ENCODE measurements around the gene MTF1. TPM values are rescaled to one million over a fixed set of nuclear protein-coding genes. Genes with fewer than 3 reads are reported as not detected.

MTF1 gene
- total RNA-seq, 2 experiments from 2014 or later = 28.1 to 31.2 TPM

DNA sequence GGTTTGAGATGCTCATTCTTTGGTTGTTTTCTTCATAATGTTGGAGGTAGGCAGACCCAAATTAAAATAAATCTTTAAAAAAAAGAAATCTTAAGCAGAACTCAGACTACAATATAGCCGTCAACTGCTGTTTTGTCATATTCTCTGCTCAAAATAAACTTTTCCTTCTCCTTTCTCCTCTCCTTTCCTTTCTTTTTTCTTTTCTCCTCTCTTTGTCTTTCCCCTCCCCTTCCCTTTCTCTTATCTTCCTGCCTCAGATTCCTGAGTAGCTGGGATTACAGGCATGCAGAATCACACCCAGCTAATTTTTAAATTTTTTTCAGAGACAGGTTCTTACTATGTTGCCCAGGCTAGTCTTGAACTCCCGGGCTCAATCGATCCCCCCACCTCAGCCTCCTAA, 24.8 kb upstream of the MTF1 start:
- Histone ChIP-seq H3K4me3 (ENCODE audit: low read length) (no peak overlapping the region), H3K27me3 (ENCODE audit: control insufficient read depth in 1 of 2, insufficient read depth in 2 of 2, low read length in 2 of 2) (no peaks in the 10 kb centered on the region), H3K9me3 (ENCODE audit: control insufficient read depth in 1 of 2, insufficient read depth in 1 of 2, low read length in 2 of 2) (no peaks in the 10 kb centered on the region), H3K27ac (ENCODE audit: low read depth in 1 of 2, low read length in 2 of 2) (no peak overlapping the region), H3K4me1 (ENCODE audit: insufficient read depth, low read length) (peaks cover 9% of the 10 kb centered on the region), H3K36me3 (ENCODE audit: insufficient read depth, low read length) (peaks cover 84% of the 10 kb centered on the region)
- no peak for ATAC-seq (ENCODE audit: poor library complexity)
- DNase-seq = no peak
- Mint-ChIP-seq H3K4me1 (ENCODE audit: low read depth) (no peaks in the 10 kb centered on the region), H3K36me3 (ENCODE audit: low read depth) (peaks cover 89% of the 10 kb centered on the region), H3K27me3 (no peaks in the 10 kb centered on the region), H3K9me3 (no peaks in the 10 kb centered on the region), H3K4me3 (no peak overlapping the region), H3K27ac (no peak overlapping the region)
- POLR2A ChIA-PET = no interaction called here
- CTCF ChIA-PET = no interaction called here
- intact Hi-C loops (cut with DNase I, micrococcal nuclease) = loop anchor here in 1 of 2 experiments (10.0 kb wide), 1 partner anchor 961 kb away; no protein-coding TSS in a partner anchor
- TF ChIP-seq, protein P1, sequence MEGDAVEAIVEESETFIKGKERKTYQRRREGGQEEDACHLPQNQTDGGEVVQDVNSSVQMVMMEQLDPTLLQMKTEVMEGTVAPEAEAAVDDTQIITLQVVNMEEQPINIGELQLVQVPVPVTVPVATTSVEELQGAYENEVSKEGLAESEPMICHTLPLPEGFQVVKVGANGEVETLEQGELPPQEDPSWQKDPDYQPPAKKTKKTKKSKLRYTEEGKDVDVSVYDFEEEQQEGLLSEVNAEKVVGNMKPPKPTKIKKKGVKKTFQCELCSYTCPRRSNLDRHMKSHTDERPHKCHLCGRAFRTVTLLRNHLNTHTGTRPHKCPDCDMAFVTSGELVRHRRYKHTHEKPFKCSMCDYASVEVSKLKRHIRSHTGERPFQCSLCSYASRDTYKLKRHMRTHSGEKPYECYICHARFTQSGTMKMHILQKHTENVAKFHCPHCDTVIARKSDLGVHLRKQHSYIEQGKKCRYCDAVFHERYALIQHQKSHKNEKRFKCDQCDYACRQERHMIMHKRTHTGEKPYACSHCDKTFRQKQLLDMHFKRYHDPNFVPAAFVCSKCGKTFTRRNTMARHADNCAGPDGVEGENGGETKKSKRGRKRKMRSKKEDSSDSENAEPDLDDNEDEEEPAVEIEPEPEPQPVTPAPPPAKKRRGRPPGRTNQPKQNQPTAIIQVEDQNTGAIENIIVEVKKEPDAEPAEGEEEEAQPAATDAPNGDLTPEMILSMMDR (IDR thresholded peaks at IDR 0.05) = no peak

GRCh38 chr1:37883671-37884070, 24.3 kb upstream of the MTF1 start:
- peaks cover 86% of the 10 kb centered on the region for H3K36me3 Mint-ChIP-seq (ENCODE audit: low read depth)
- no peaks in the 10 kb centered on the region for H3K9me3 Mint-ChIP-seq
- Histone ChIP-seq H3K36me3 (ENCODE audit: insufficient read depth, low read length) (peaks cover 80% of the 10 kb centered on the region), H3K4me3 (ENCODE audit: low read length) (no peak overlapping the region), H3K9me3 (ENCODE audit: control insufficient read depth in 1 of 2, insufficient read depth in 1 of 2, low read length in 2 of 2) (no peaks in the 10 kb centered on the region), H3K27me3 (ENCODE audit: control insufficient read depth in 1 of 2, insufficient read depth in 2 of 2, low read length in 2 of 2) (no peaks in the 10 kb centered on the region), H3K27ac (ENCODE audit: low read depth in 1 of 2, low read length in 2 of 2) (no peak overlapping the region), H3K4me1 (ENCODE audit: insufficient read depth, low read length) (peaks cover 9% of the 10 kb centered on the region)
- no peaks in the 10 kb centered on the region for H3K4me1 Mint-ChIP-seq (ENCODE audit: low read depth)
- intact Hi-C loops (cut with DNase I, micrococcal nuclease) = loop anchor here in 1 of 2 experiments (10.0 kb wide), 1 partner anchor 961 kb away; no protein-coding TSS in a partner anchor
- DNase-seq (no peak), ATAC-seq (ENCODE audit: poor library complexity) (no peak)
- H3K4me3 Mint-ChIP-seq = no peak overlapping the region
- POLR2A ChIA-PET = no interaction called here
- no peaks in the 10 kb centered on the region for H3K27me3 Mint-ChIP-seq
- CTCF ChIA-PET = no interaction called here
- TF ChIP-seq, protein P1 (IDR thresholded peaks at IDR 0.05) = no peak
- H3K27ac Mint-ChIP-seq = no peak overlapping the region

DNA sequence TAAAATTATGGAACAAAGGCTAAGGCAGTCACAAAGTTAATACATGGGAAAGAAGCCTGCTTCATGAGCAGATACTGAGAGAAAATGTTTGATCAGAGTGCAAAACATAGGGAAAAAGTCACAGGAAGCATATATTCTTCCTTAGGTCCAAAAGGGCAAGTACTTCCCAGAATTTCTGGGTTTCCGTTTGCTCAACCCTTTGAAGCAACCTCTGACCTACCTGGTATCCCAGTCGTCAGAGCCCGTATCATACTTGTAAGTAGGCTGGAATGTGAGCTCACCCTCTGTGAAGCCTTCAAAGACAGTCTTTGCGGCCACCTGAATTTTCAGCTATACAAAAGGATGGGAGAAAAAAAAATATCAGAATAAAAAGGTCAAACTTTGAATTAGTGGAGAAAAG, 20.5 kb upstream of the MTF1 start:
- ChIA-PET CTCF (no interaction called here), POLR2A (interaction anchor here (1.3 kb wide), 1 partner anchor 20 kb away, joined by 3 read pairs; the partner anchor contains the start of gene MTF1)
- no peak overlapping the region for H3K4me3 ChIP-seq (ENCODE audit: low read length)
- no peak overlapping the region for H3K4me3 Mint-ChIP-seq
- H3K27me3 Mint-ChIP-seq = no peaks in the 10 kb centered on the region
- TF ChIP-seq, protein P1 (IDR thresholded peaks at IDR 0.05) = no peak
- peaks cover 82% of the 10 kb centered on the region for H3K36me3 Mint-ChIP-seq (ENCODE audit: low read depth)
- intact Hi-C loops (cut with DNase I, micrococcal nuclease) = loop anchor here in 1 of 2 experiments (10.0 kb wide), 1 partner anchor 965 kb away; no protein-coding TSS in a partner anchor
- no peaks in the 10 kb centered on the region for H3K4me1 Mint-ChIP-seq (ENCODE audit: low read depth)
- no peaks in the 10 kb centered on the region for H3K9me3 ChIP-seq (ENCODE audit: control insufficient read depth in 1 of 2, insufficient read depth in 1 of 2, low read length in 2 of 2)
- peaks cover 69% of the 10 kb centered on the region for H3K36me3 ChIP-seq (ENCODE audit: insufficient read depth, low read length)
- H3K9me3 Mint-ChIP-seq = no peaks in the 10 kb centered on the region
- H3K27me3 ChIP-seq (ENCODE audit: control insufficient read depth in 1 of 2, insufficient read depth in 2 of 2, low read length in 2 of 2) = no peaks in the 10 kb centered on the region
- H3K27ac ChIP-seq (ENCODE audit: low read depth in 1 of 2, low read length in 2 of 2) = no peak overlapping the region
- no peak for DNase-seq
- ATAC-seq (ENCODE audit: poor library complexity) = no peak
- H3K4me1 ChIP-seq (ENCODE audit: insufficient read depth, low read length) = peaks cover 9% of the 10 kb centered on the region
- no peak overlapping the region for H3K27ac Mint-ChIP-seq

Measured in CD4-positive, alpha-beta T cell (primary cell).